A673 (cell line): Measurements from ENCODE around the gene LCAT. TPM values are rescaled to one million over a fixed set of nuclear protein-coding genes. Genes with fewer than 3 reads are reported as not detected.

Source experiments
- BruUV-seq: library from RNA; stranded (reverse); fragments of 400-500 nt; replicated peaks from 2 replicates; lab custom pipeline; 2021; lab: Mats Ljungman, UMichigan
- CTCF ChIA-PET: fragments of 300-600 bp; sonication (Branson Sonifier 250); formaldehyde crosslinking; loops from one replicate; lab custom pipeline; 2022; ENCODE audit warnings: antibody characterized with exemption; lab: Charles Lee
- POLR2A ChIA-PET: fragments of 300-600 bp; sonication (Branson Sonifier 250); formaldehyde crosslinking; loops from one replicate; lab custom pipeline; 2022; ENCODE audit warnings: antibody characterized with exemption; ENCODE audit not compliant: low non-redundant PET; lab: Charles Lee
- DNase-seq: peaks from one replicate; pipeline ENCODE4 v3.0.0-alpha.2; 2015; ENCODE audit warnings: low spot score
- H3K27ac ChIP-seq: fragments of 200-600 bp; sonication (generic); 2 replicates; pipeline ENCODE4 v1.5.1; 2016; ENCODE audit warnings: mixed run types, low read depth, mild to moderate bottlenecking, mixed read lengths, antibody characterized with exemption, low read length; ENCODE audit not compliant: poor library complexity, severe bottlenecking
- H3K27me3 ChIP-seq: fragments of 200-600 bp; sonication (generic); replicated peaks from 2 replicates; pipeline ENCODE4 v1.6.1; 2017; ENCODE audit warnings: mixed run types, low read depth, mild to moderate bottlenecking, mixed read lengths, antibody characterized with exemption, low read length; ENCODE audit not compliant: insufficient read depth, poor library complexity
- H3K36me3 ChIP-seq: fragments of 200-600 bp; sonication (generic); 2 replicates; pipeline ENCODE4 v1.6.1; 2016; ENCODE audit warnings: mixed run types, mild to moderate bottlenecking, mixed read lengths, antibody characterized with exemption, low read length; ENCODE audit not compliant: insufficient read depth, poor library complexity, severe bottlenecking
- H3K4me1 ChIP-seq: fragments of 200-600 bp; sonication (generic); 2 replicates; pipeline ENCODE4 v1.6.1; 2017; ENCODE audit warnings: mixed run types, mild to moderate bottlenecking, mixed read lengths, antibody characterized with exemption, low read length; ENCODE audit not compliant: insufficient read depth, poor library complexity, severe bottlenecking
- H3K4me3 ChIP-seq: fragments of 200-600 bp; sonication (generic); 2 replicates; pipeline ENCODE4 v1.5.1; 2016; ENCODE audit warnings: low read depth, mixed run types, mild to moderate bottlenecking, mixed read lengths, low read length; ENCODE audit not compliant: poor library complexity, severe bottlenecking
- H3K9me3 ChIP-seq: fragments of 200-600 bp; sonication (generic); 2 replicates; pipeline ENCODE4 v1.6.1; 2016; ENCODE audit warnings: mixed run types, low read depth, mild to moderate bottlenecking, mixed read lengths, antibody characterized with exemption, low read length; ENCODE audit not compliant: poor library complexity, severe bottlenecking
- CTCF ChIP-seq: fragments of 300-800, 200-600 bp; sonication (generic); conservative IDR thresholded peaks from 2 replicates; pipeline ENCODE4 v1.5.1; 2017; ENCODE audit warnings: low read depth, mild to moderate bottlenecking, antibody characterized with exemption, low read length, moderate library complexity, mixed read lengths
- EZH2 ChIP-seq: fragments of 200-600 bp; sonication (generic); IDR thresholded peaks from 2 replicates; pipeline ENCODE4 v1.6.1; 2017; ENCODE audit warnings: borderline replicate concordance, low read depth, mild to moderate bottlenecking, mixed read lengths, antibody characterized with exemption, low read length; ENCODE audit not compliant: poor library complexity, severe bottlenecking
- intact Hi-C: fragments of 100-400 bp; cut with micrococcal nuclease; formaldehyde crosslinking; loops from one replicate; pipeline ENCODE4 v1.10.0; 2022; ENCODE audit not compliant: unreplicated experiment
- total RNA-seq: library from RNA; stranded (reverse); gene quantifications from 2 replicates; pipeline ENCODE4 v1.2.3, GENCODE V29; 2021

The LCAT gene
- total RNA-seq, 1 experiment from 2014 or later: 17.6 TPM

- BruUV-seq: no TSS peak
- Histone ChIP-seq H3K4me3 (no peak overlapping the region), H3K4me1 (no peaks in the 10 kb centered on the region), H3K27me3 (no peaks in the 10 kb centered on the region), H3K9me3 (no peaks in the 10 kb centered on the region), H3K36me3 (no peaks in the 10 kb centered on the region), H3K27ac (no peak overlapping the region)
- intact Hi-C loops: no loop called here
- ChIA-PET POLR2A (interaction anchor here (0.6 kb wide), 1 partner anchor 124 kb away, joined by 12 read pairs; no protein-coding TSS in a partner anchor), CTCF (no interaction called here)
- no peak for DNase-seq
- no peak for TF ChIP-seq CTCF
- TF ChIP-seq EZH2: no peak
Measured at GRCh38 chr16:67907397-67908180, 36.3 kb downstream of the LCAT start.

GRCh38 chr16:67902831-67903230 is 41.1 kb downstream of the LCAT start:
- no peaks in the 10 kb centered on the region for H3K4me1 ChIP-seq
- H3K9me3 ChIP-seq: no peaks in the 10 kb centered on the region
- intact Hi-C loops: no loop called here
- no peak for DNase-seq
- no peak overlapping the region for H3K4me3 ChIP-seq
- ChIA-PET POLR2A (no interaction called here), CTCF (no interaction called here)
- H3K36me3 ChIP-seq: no peaks in the 10 kb centered on the region
- H3K27ac ChIP-seq: no peak overlapping the region
- H3K27me3 ChIP-seq: no peaks in the 10 kb centered on the region
- BruUV-seq: no TSS peak
- TF ChIP-seq EZH2 (no peak), CTCF (no peak)

- H3K36me3 ChIP-seq: no peaks in the 10 kb centered on the region
- no peaks in the 10 kb centered on the region for H3K4me1 ChIP-seq
- H3K27me3 ChIP-seq: no peaks in the 10 kb centered on the region
- ChIA-PET POLR2A (no interaction called here), CTCF (interaction anchor here (0.7 kb wide), 1 partner anchor 421 kb away, joined by 3 read pairs; the partner anchor contains the start of gene ATP6V0D1)
- no peak for DNase-seq
- no peak overlapping the region for H3K4me3 ChIP-seq
- no peak for TF ChIP-seq CTCF
- intact Hi-C loops: no loop called here
- no peaks in the 10 kb centered on the region for H3K9me3 ChIP-seq
- no peak overlapping the region for H3K27ac ChIP-seq
- no TSS peak for BruUV-seq
Measured at GRCh38 chr16:67901734-67902133, 42.2 kb downstream of the LCAT start.
